ENCODE results near the gene L3MBTL4.

Gene L3MBTL4

DNA sequence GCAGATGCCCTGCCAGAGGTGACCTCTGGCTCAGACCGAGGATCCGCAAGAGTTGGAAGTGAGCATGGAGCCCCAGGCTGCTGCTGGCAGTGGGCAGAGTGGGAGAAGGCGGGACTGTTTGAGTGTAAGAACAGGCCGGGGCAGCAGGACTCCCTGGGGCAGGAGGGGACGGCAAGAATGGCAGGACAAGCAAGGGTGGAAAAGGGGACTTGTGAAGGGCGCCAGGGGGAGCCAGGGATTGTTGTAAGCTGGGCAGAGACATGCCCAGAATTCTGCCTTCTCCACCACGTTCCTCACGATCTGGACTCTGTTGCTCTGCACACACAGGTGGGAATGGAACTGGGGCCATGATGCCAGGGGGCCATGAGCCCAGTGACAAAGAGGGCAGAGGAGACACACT lies 447.0 kb downstream of the L3MBTL4 start:
- TF ChIP-seq PAX5 (IDR thresholded peaks at IDR 0.05; ENCODE audit: insufficient read depth, low read length, severe bottlenecking), result no peak
- no peak for TF ChIP-seq POLR2A (IDR thresholded peaks at IDR 0.05; ENCODE audit: low read depth, low read length)
- TF ChIP-seq TAF1 (IDR thresholded peaks at IDR 0.05; ENCODE audit: low read depth, low read length), result no peak
- no peak for TF ChIP-seq POLR2AphosphoS5 (IDR thresholded peaks at IDR 0.05; ENCODE audit: low read depth, low read length)
- TF ChIP-seq POU2F2 (IDR thresholded peaks at IDR 0.05; ENCODE audit: low read depth, low read length), result no peak
- no peak for TF ChIP-seq SPI1 (IDR thresholded peaks at IDR 0.05; ENCODE audit: low read depth, low read length)
- FAIRE-seq (no peak), DNase-seq (ENCODE audit: insufficient read length, low spot score) (no peak)

DNA sequence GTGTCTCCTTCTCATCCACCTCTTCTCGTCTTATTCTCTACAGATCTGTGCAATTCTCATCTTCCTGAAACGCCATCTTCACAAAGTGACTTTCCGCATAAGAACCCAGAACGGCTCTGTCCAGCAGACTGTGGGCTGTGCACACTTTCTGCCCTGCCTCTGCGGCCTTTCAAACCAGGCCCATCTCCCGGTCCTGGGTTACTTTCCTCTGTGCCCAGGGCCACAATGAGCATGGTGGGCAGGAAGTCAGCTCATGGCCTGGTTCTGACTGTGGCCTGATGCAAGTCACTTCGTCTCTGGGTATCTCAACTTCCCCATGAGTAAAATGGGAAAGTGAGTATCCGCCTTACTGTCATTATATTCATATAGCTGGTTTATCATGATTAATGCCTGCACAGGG lies 447.7 kb downstream of the L3MBTL4 start:
- DNase-seq (ENCODE audit: insufficient read length, low spot score) (no peak), FAIRE-seq (no peak)
- TF ChIP-seq POU2F2 (IDR thresholded peaks at IDR 0.05; ENCODE audit: low read depth, low read length), result no peak

DNA sequence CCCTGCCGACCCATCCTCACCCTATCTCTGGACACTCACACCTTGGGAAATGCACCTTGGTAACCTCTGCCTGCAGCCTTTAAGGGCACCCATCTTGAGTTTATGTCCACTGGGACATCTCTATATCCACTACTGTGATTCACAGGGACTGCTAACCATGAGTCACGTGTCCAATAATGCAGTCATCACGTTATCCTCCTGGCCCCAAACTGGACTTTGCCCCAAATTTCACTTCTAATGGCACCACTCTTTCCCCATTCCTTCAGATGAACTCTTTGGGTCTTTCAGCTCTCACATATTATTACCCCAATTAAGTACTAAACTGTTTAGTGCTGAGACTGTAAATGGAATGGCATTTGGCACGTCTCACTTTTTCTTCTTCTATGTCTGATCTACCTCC lies 448.2 kb downstream of the L3MBTL4 start:
- TF ChIP-seq TAF1 (IDR thresholded peaks at IDR 0.05; ENCODE audit: low read depth, low read length), result no peak
- no peak for TF ChIP-seq POLR2A (IDR thresholded peaks at IDR 0.05; ENCODE audit: low read depth, low read length)
- TF ChIP-seq POU2F2 (IDR thresholded peaks at IDR 0.05; ENCODE audit: low read depth, low read length), result no peak
- TF ChIP-seq POLR2AphosphoS5 (IDR thresholded peaks at IDR 0.05; ENCODE audit: low read depth, low read length), result no peak
- TF ChIP-seq SPI1 (IDR thresholded peaks at IDR 0.05; ENCODE audit: low read depth, low read length), result no peak
- TF ChIP-seq PAX5 (IDR thresholded peaks at IDR 0.05; ENCODE audit: insufficient read depth, low read length, severe bottlenecking), result no peak
- FAIRE-seq (no peak), DNase-seq (ENCODE audit: insufficient read length, low spot score) (no peak)

DNA sequence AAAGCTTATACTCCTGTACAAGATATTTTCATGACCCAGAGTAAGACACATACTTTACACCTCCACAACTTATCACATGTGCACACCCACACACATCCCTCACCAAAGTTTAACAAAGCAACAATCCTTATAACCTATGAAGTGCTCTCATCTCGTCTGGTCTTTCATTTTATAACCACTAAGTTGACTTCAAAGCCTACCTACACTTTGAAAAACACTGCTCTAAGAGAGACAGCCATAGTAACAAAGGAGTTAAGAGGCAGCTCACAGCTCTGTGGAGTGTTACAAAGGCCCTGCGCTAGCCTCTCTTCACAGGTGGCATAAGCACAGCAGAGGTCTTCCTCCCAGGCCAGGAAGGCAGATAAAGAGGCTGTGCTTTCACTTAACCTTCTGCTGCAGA lies 449.7 kb downstream of the L3MBTL4 start:
- TF ChIP-seq SPI1 (IDR thresholded peaks at IDR 0.05; ENCODE audit: low read depth, low read length) (no peak), POLR2A (IDR thresholded peaks at IDR 0.05; ENCODE audit: low read depth, low read length) (no peak), PAX5 (IDR thresholded peaks at IDR 0.05; ENCODE audit: insufficient read depth, low read length, severe bottlenecking) (no peak), POLR2AphosphoS5 (IDR thresholded peaks at IDR 0.05; ENCODE audit: low read depth, low read length) (no peak), TAF1 (IDR thresholded peaks at IDR 0.05; ENCODE audit: low read depth, low read length) (no peak), POU2F2 (IDR thresholded peaks at IDR 0.05; ENCODE audit: low read depth, low read length) (no peak)
- no peak for DNase-seq (ENCODE audit: insufficient read length, low spot score)
- FAIRE-seq, result no peak

DNA sequence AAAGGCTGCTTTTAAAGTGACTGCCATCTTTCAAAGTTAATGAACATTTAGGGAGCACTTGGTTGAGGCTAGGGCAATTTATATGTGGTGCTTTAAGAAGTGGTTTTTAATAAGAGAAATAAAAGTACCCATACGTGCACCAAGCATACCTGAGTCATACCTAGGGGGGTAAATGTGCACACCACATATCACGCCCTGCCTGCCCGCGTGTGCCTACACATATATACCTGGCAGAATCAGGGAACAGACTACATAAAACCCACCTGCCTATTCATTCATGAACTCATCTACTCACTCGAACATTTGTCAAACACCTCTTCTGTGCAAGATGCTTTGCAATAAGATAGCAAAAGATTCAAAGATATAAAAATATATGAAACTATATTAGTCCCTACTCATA lies 450.1 kb downstream of the L3MBTL4 start:
- FAIRE-seq (no peak), DNase-seq (ENCODE audit: insufficient read length, low spot score) (no peak)
- TF ChIP-seq POLR2A (IDR thresholded peaks at IDR 0.05; ENCODE audit: low read depth, low read length) (no peak), TAF1 (IDR thresholded peaks at IDR 0.05; ENCODE audit: low read depth, low read length) (no peak), POU2F2 (IDR thresholded peaks at IDR 0.05; ENCODE audit: low read depth, low read length) (no peak), PAX5 (IDR thresholded peaks at IDR 0.05; ENCODE audit: insufficient read depth, low read length, severe bottlenecking) (no peak)

DNA sequence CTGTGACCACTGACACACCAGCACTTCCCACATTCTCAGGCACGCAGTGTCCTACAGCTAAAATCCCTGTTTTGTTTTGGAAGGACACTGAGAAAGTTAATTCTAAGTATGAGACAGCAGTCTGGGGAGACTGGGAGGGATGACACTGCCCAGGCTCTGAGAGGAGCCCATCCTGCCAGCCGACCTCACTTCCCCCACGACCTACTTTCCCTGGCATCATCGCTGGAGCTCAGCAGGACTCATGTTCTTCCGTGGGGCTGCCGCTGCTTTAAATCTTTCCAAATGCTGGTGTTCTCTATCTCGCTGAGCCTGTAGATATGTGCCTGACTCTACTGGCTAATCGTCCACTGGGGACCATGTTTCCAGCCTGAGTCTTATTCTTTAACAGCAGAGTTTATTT lies 450.6 kb downstream of the L3MBTL4 start:
- FAIRE-seq, result no peak

DNA sequence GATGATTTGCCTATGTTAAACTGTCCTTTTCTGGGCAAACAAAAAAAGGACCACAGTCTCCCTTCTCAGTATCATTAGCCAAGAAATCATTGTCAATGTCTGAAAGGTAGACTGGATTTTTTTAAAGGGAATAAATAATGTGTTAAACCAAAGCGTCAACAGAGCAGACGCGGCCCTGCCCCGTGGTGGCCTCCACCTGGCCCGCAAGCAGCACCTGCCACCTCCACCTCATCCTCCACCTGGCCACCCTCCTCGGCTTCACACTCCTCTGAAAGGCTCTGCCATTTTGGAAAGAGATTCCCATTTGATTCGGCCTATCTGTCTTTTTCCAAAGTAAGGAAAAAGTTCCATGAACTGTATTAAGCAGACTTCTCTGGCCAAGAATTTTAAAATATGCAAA lies 451.4 kb downstream of the L3MBTL4 start:
- TF ChIP-seq SPI1 (IDR thresholded peaks at IDR 0.05; ENCODE audit: low read depth, low read length) (no peak), TAF1 (IDR thresholded peaks at IDR 0.05; ENCODE audit: low read depth, low read length) (no peak), PAX5 (IDR thresholded peaks at IDR 0.05; ENCODE audit: insufficient read depth, low read length, severe bottlenecking) (no peak), POLR2AphosphoS5 (IDR thresholded peaks at IDR 0.05; ENCODE audit: low read depth, low read length) (no peak), POLR2A (IDR thresholded peaks at IDR 0.05; ENCODE audit: low read depth, low read length) (no peak), POU2F2 (IDR thresholded peaks at IDR 0.05; ENCODE audit: low read depth, low read length) (no peak)
- DNase-seq (ENCODE audit: insufficient read length, low spot score) (no peak), FAIRE-seq (no peak)

More for the DNA sequence above, 450.6 kb downstream of the L3MBTL4 start:
- DNase-seq (ENCODE audit: insufficient read length, low spot score), result no peak
- TF ChIP-seq SPI1 (IDR thresholded peaks at IDR 0.05; ENCODE audit: low read depth, low read length) (no peak), POU2F2 (IDR thresholded peaks at IDR 0.05; ENCODE audit: low read depth, low read length) (no peak), POLR2AphosphoS5 (IDR thresholded peaks at IDR 0.05; ENCODE audit: low read depth, low read length) (no peak), POLR2A (IDR thresholded peaks at IDR 0.05; ENCODE audit: low read depth, low read length) (no peak), TAF1 (IDR thresholded peaks at IDR 0.05; ENCODE audit: low read depth, low read length) (no peak), PAX5 (IDR thresholded peaks at IDR 0.05; ENCODE audit: insufficient read depth, low read length, severe bottlenecking) (no peak)

DNA sequence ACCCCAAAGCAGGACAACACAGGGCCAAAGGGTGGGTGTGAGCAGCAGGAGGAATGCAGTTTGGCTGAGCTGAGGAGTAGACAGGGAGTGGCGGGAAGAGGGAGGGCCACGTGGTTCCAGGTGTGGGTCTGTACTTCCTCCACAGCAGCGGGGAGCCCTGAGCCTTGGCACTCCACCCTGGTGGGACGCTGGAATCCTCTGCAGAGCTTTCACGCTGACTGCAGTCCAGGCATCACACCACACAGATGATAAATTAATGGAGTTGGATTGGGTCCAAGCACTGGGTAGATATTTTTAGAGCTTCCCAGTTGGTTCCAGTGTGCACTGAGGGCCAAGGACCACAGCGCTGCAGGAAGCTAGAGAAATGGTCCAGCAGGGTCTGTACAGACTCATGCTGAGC lies 452.3 kb downstream of the L3MBTL4 start:
- FAIRE-seq, result no peak
- TF ChIP-seq TAF1 (IDR thresholded peaks at IDR 0.05; ENCODE audit: low read depth, low read length) (no peak), SPI1 (IDR thresholded peaks at IDR 0.05; ENCODE audit: low read depth, low read length) (no peak), PAX5 (IDR thresholded peaks at IDR 0.05; ENCODE audit: insufficient read depth, low read length, severe bottlenecking) (no peak), POLR2A (IDR thresholded peaks at IDR 0.05; ENCODE audit: low read depth, low read length) (no peak), POU2F2 (IDR thresholded peaks at IDR 0.05; ENCODE audit: low read depth, low read length) (no peak), POLR2AphosphoS5 (IDR thresholded peaks at IDR 0.05; ENCODE audit: low read depth, low read length) (no peak)
- no peak for DNase-seq (ENCODE audit: insufficient read length, low spot score)

DNA sequence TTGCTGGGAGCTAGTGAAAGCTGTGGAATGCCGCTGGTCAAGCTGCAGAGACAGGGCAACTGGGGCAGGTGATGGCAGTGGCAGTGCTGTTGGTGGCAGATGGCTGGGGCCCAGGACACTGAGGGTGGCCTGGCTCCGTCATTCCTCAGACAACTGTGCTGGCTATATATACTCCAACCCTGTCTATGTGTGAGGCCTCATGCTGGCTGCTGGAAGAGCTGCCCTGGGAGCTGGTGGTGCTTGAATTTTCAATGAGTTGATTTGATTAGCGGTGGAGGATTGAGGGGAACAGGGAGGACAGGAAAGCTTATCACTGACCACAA lies 452.9 kb downstream of the L3MBTL4 start:
- no peak for FAIRE-seq
- no peak for DNase-seq (ENCODE audit: insufficient read length, low spot score)
- no peak for TF ChIP-seq POLR2A (IDR thresholded peaks at IDR 0.05; ENCODE audit: low read depth, low read length)
- TF ChIP-seq TAF1 (IDR thresholded peaks at IDR 0.05; ENCODE audit: low read depth, low read length), result no peak
- TF ChIP-seq POU2F2 (IDR thresholded peaks at IDR 0.05; ENCODE audit: low read depth, low read length), result no peak
- no peak for TF ChIP-seq SPI1 (IDR thresholded peaks at IDR 0.05; ENCODE audit: low read depth, low read length)
- TF ChIP-seq POLR2AphosphoS5 (IDR thresholded peaks at IDR 0.05; ENCODE audit: low read depth, low read length), result no peak
- no peak for TF ChIP-seq PAX5 (IDR thresholded peaks at IDR 0.05; ENCODE audit: insufficient read depth, low read length, severe bottlenecking)

DNA sequence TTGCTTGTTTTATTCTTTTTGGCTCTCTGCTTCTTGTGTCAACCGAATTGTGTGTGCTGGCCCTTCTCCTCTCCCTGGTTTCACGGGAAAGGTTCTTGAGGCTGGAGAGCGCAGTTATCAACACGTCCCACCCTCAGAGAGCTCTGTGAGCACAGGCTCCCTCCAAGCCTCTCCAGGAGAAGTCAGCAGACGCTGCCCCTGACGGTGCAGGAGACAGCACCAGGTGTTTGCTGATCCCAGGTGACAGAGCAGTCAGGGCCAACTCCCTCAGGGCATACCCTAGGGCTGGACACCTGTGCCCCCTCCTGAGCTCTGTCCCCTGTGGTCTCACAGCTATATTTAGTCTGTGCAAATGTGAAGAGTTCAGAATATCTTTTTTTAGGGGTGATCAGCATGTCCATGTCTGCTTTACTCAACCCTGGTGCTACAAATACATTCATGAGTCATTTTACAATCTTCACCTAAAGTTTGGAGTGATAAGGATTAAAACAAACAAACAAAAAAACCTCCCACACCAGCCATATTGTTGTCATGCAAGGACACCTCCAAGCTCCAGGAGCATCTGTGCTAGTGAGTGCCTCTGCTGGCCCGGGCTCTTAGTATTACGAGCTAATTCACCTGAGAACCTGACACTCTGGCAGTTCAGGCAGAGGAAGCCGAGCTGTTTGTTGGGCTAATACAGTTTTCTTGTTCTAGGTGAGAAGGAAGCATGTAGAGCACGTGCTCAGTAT lies 453.4 kb downstream of the L3MBTL4 start:
- TF ChIP-seq POLR2AphosphoS5 (IDR thresholded peaks at IDR 0.05; ENCODE audit: low read depth, low read length), result no peak
- no peak for TF ChIP-seq SPI1 (IDR thresholded peaks at IDR 0.05; ENCODE audit: low read depth, low read length)
- TF ChIP-seq POU2F2 (IDR thresholded peaks at IDR 0.05; ENCODE audit: low read depth, low read length), result no peak
- no peak for TF ChIP-seq TAF1 (IDR thresholded peaks at IDR 0.05; ENCODE audit: low read depth, low read length)
- no peak for TF ChIP-seq POLR2A (IDR thresholded peaks at IDR 0.05; ENCODE audit: low read depth, low read length)
- TF ChIP-seq PAX5 (IDR thresholded peaks at IDR 0.05; ENCODE audit: insufficient read depth, low read length, severe bottlenecking), result no peak
- no peak for FAIRE-seq
- DNase-seq (ENCODE audit: insufficient read length, low spot score), result no peak

All from GM12891 (cell line).